GM12874 (cell line): ENCODE results near the gene SLC30A5.

ENCODE experiments used
- CTCF ChIP-seq: IDR thresholded peaks from 2 replicates; pipeline ENCODE4 v1.5.1; 2011; ENCODE audit warnings: low read depth, mild to moderate bottlenecking, control low read depth, low read length, moderate library complexity; ENCODE audit not compliant: insufficient read depth

Gene SLC30A5

GRCh38 chr5:69093771-69094482 lies at the start of gene SLC30A5:
SLC30A5 (plus strand) TSS chr5:69094014; CDS start chr5:69094256, 242 bp downstream.
- peak; percentile 80 for TF ChIP-seq CTCF

- no peak for TF ChIP-seq CTCF
These were observed 47.3 kb upstream of the SLC30A5 start for GRCh38 chr5:69046375-69046957.

DNA sequence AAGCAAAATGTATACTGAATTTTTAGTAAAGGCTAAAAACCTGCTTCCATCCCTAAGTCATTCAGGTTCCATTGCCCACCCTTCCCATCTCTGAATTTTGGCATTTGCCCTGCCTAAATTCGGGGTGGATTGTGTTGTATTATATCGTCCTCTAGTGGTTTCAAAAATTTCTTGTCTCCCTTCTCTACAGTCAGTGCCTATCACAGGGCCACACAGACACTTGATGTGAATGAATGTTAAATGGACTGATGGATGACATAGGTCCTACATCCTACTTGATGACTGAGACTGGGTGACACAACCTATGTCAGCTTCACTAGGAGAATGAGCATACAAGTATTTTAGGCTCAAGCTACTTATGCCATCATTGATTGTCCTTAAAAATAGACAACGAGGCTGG lies 45.6 kb upstream of the SLC30A5 start:
- peak; percentile 40 for TF ChIP-seq CTCF

- TF ChIP-seq CTCF: no peak
These were observed 44.7 kb upstream of the SLC30A5 start for GRCh38 chr5:69049151-69049550.

- TF ChIP-seq CTCF: no peak
These were observed 44.0 kb upstream of the SLC30A5 start for GRCh38 chr5:69049796-69050195.

GRCh38 chr5:69050214-69050613 lies 43.6 kb upstream of the SLC30A5 start:
- no peak for TF ChIP-seq CTCF

GRCh38 chr5:69052181-69052580 lies 41.6 kb upstream of the SLC30A5 start:
- no peak for TF ChIP-seq CTCF
